ENCODE results near the gene RAB34. TPM values are rescaled to one million over a fixed set of nuclear protein-coding genes. Genes with fewer than 3 reads are reported as not detected.

The RAB34 gene
- total RNA-seq, 2 donors from 2014 or later, result 165 to 181 TPM

DNA sequence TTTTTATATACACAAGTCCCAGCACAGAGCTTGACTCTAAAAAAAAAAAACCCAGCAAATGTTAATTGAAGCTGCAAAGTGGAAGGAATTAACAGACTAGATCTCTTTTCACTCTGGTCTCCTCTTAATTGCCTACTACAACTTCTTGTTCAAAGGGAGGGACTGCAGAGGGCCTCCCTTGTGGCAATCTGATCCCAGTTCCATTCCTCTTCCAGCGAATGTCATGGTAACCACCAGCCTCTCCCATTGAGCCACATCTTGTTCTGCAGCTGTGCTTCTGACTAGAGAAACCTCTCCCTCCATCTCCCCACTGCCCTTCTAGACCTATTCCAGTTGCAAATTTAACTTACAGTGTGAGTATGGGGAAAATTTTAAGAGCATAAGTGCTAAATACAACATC lies 49.8 kb downstream of the RAB34 start:
- Histone ChIP-seq H3K4me1 (replicated peaks) (peaks cover 7% of the 10 kb centered on the region), H3K36me3 (peaks cover 9 to 10% of the 10 kb centered on the region in 2 donors), H3K27ac (no peak overlapping the region), H3K4me3 (no peak overlapping the region), H3K9me3 (no peaks in the 10 kb centered on the region), H3K27me3 (replicated peaks; ENCODE audit: insufficient read depth) (no peaks in the 10 kb centered on the region)
- DNase-seq (ENCODE audit: low spot score), result no peak
- WGBS, result 81% methylated on average over 1 of the region's 1 CpG
- TF ChIP-seq, protein P1, sequence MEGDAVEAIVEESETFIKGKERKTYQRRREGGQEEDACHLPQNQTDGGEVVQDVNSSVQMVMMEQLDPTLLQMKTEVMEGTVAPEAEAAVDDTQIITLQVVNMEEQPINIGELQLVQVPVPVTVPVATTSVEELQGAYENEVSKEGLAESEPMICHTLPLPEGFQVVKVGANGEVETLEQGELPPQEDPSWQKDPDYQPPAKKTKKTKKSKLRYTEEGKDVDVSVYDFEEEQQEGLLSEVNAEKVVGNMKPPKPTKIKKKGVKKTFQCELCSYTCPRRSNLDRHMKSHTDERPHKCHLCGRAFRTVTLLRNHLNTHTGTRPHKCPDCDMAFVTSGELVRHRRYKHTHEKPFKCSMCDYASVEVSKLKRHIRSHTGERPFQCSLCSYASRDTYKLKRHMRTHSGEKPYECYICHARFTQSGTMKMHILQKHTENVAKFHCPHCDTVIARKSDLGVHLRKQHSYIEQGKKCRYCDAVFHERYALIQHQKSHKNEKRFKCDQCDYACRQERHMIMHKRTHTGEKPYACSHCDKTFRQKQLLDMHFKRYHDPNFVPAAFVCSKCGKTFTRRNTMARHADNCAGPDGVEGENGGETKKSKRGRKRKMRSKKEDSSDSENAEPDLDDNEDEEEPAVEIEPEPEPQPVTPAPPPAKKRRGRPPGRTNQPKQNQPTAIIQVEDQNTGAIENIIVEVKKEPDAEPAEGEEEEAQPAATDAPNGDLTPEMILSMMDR (IDR thresholded peaks at IDR 0.05), result no peak
- TF ChIP-seq POLR2A (IDR thresholded peaks at IDR 0.05) (no peak), POLR2AphosphoS5 (IDR thresholded peaks at IDR 0.05) (no peak)
- intact Hi-C loops (cut with DNase I), result no loop called here

DNA sequence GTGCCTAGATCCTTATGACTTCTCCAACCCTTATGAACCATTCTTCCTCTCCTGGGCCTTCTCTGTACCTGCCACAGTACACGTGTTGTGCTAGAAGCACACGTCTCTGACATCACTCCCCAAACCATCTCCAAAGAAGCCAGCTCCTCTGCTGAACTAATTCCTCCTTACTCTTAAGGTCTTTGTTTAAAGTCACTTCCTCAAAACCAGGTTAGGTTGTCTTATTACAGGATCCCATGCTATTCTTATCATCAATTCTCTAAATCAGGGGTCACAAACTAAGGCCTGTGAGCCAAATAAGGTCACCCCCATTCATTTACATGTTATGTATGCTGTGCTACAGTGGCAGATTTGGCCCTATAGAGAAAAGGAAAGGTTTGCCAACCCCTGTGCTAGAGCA lies 51.7 kb downstream of the RAB34 start:
- H3K4me3 ChIP-seq, result no peak overlapping the region
- H3K27me3 ChIP-seq (replicated peaks; ENCODE audit: insufficient read depth), result no peaks in the 10 kb centered on the region
- WGBS, result 66% methylated on average over 2 of the region's 2 CpGs
- DNase-seq (ENCODE audit: low spot score), result no peak
- H3K4me1 ChIP-seq (replicated peaks), result peaks cover 8% of the 10 kb centered on the region
- peaks cover 0 to 3% of the 10 kb centered on the region in 2 donors for H3K36me3 ChIP-seq
- no peaks in the 10 kb centered on the region for H3K9me3 ChIP-seq
- intact Hi-C loops (cut with DNase I), result no loop called here
- H3K27ac ChIP-seq, result no peak overlapping the region
- TF ChIP-seq POLR2A (IDR thresholded peaks at IDR 0.05), result no peak
- TF ChIP-seq, protein P1 (IDR thresholded peaks at IDR 0.05), result no peak
- TF ChIP-seq POLR2AphosphoS5 (IDR thresholded peaks at IDR 0.05), result no peak

Small RNA genes within 50 kb of the gene (small RNA-seq; reads per million reads assigned to genes)
- gene SNORD42A (0 reads per million in 2 donors), gene SNORD42B (0 reads per million in 2 donors), gene SNORD4A (0 reads per million in 2 donors), gene SNORD4B (0 reads per million in 2 donors)

Other genes with a start within 250 kb of the RAB34 start
- under 1 TPM; 0.09 to 0.68 TPM for gene SLC13A2, start 244.2 kb downstream of the RAB34 start, total RNA-seq
- 1 to 10 TPM in 1 of 2 donors, under 1 TPM in 1; 0.64 to 1.2 TPM for gene FOXN1, start 211.5 kb downstream of the RAB34 start, total RNA-seq
- 100 to 1,000 TPM in 1 of 2 donors, 10 to 100 TPM in 1; 51.1 to 154 TPM for gene UNC119, start 165.2 kb downstream of the RAB34 start, total RNA-seq
- 100 to 1,000 TPM in 1 of 2 donors, 10 to 100 TPM in 1; 68.7 to 131 TPM for gene PIGS, start 146.3 kb downstream of the RAB34 start, total RNA-seq
- 10 to 100 TPM; 49.5 to 55.0 TPM for gene ALDOC, start 141.0 kb downstream of the RAB34 start, total RNA-seq
- 10 to 100 TPM in 1 of 2 donors, 1 to 10 TPM in 1; 4.6 to 17.3 TPM for gene SPAG5, start 118.8 kb downstream of the RAB34 start, total RNA-seq
- gene RSKR, start 103.7 kb downstream of the RAB34 start, total RNA-seq, result 10 to 100 TPM in 1 of 2 donors, 1 to 10 TPM in 1; 5.0 to 32.1 TPM
- gene BLTP2, start 72.7 kb downstream of the RAB34 start, total RNA-seq, result 10 to 100 TPM; 42.2 to 94.2 TPM
- 10 to 100 TPM; 53.3 to 80.1 TPM for gene SDF2, start 56.0 kb downstream of the RAB34 start, total RNA-seq
- 100 to 1,000 TPM in 1 of 2 donors, 10 to 100 TPM in 1; 52.7 to 138 TPM for gene SUPT6H, start 55.7 kb downstream of the RAB34 start, total RNA-seq
- 1 to 10 TPM; 1.9 to 9.4 TPM for gene PROCA1, start 6.0 kb downstream of the RAB34 start, total RNA-seq
- 100 to 1,000 TPM; 417 to 657 TPM for gene RPL23A, start 2.1 kb upstream of the RAB34 start, total RNA-seq
- 10 to 100 TPM in 1 of 2 donors, 1 to 10 TPM in 1; 5.3 to 19.6 TPM for gene TLCD1, start 8.4 kb upstream of the RAB34 start, total RNA-seq
- 10 to 100 TPM in 1 of 2 donors, 1 to 10 TPM in 1; 5.1 to 13.2 TPM for gene NEK8, start 10.9 kb upstream of the RAB34 start, total RNA-seq
- 10 to 100 TPM; 43.1 to 59.8 TPM for gene TRAF4, start 26.1 kb upstream of the RAB34 start, total RNA-seq
- gene FAM222B, start 124.9 kb upstream of the RAB34 start, total RNA-seq, result 10 to 100 TPM; 14.9 to 48.9 TPM
- 10 to 100 TPM; 49.9 to 70.8 TPM for gene ERAL1, start 137.1 kb upstream of the RAB34 start, total RNA-seq
- 100 to 1,000 TPM in 1 of 2 donors, 10 to 100 TPM in 1; 82.9 to 121 TPM for gene FLOT2, start 179.9 kb upstream of the RAB34 start, total RNA-seq
- gene DHRS13, start 185.2 kb upstream of the RAB34 start, total RNA-seq, result 10 to 100 TPM; 36.8 to 61.3 TPM
- gene PHF12, start 233.7 kb upstream of the RAB34 start, total RNA-seq, result 100 to 1,000 TPM in 1 of 2 donors, 10 to 100 TPM in 1; 74.9 to 112 TPM